CD8-positive, alpha-beta memory T cell (primary cell): Measurements from ENCODE around the gene MAST4. TPM values are rescaled to one million over a fixed set of nuclear protein-coding genes. Genes with fewer than 3 reads are reported as not detected.

Source experiments
- CTCF ChIA-PET: fragments of 350-600 bp; sonication (Branson Sonifier 250); formaldehyde crosslinking; loops from one replicate; lab custom pipeline; 2021; ENCODE audit warnings: antibody characterized with exemption; lab: Charles Lee
- POLR2A ChIA-PET: fragments of 350-600 bp; sonication (Branson Sonifier 250); formaldehyde crosslinking; loops from one replicate; lab custom pipeline; 2021; ENCODE audit warnings: antibody characterized with exemption; lab: Charles Lee
- DNase-seq, 5 donors: peaks; one replicate each; pipeline versions ENCODE4 v3.0.0 to v3.0.0-alpha.2; 2020 to 2022; ENCODE audit warnings: mixed read lengths in 1 of 5
- H3K27ac ChIP-seq: one replicate; pipeline ENCODE4 v1.7.0; 2013; ENCODE audit warnings: low read depth, mild to moderate bottlenecking, low read length, moderate library complexity
- H3K27me3 ChIP-seq: 2 replicates; pipeline ENCODE4 v1.7.0; 2013; ENCODE audit warnings: low read length, mild to moderate bottlenecking; ENCODE audit not compliant: insufficient read depth, poor library complexity, severe bottlenecking
- H3K36me3 ChIP-seq: 2 replicates; pipeline ENCODE4 v1.7.0; 2013; ENCODE audit warnings: mild to moderate bottlenecking, low read length, moderate library complexity; ENCODE audit not compliant: insufficient read depth
- H3K4me1 ChIP-seq: 2 replicates; pipeline ENCODE4 v1.7.0; 2013; ENCODE audit warnings: mild to moderate bottlenecking, low read length, moderate library complexity; ENCODE audit not compliant: insufficient read depth
- H3K4me3 ChIP-seq: 2 replicates; pipeline ENCODE4 v1.7.0; 2013; ENCODE audit warnings: mild to moderate bottlenecking, low read length
- H3K9me3 ChIP-seq: 2 replicates; pipeline ENCODE4 v1.7.0; 2013; ENCODE audit warnings: mild to moderate bottlenecking, low read length
- H3K27ac Mint-ChIP-seq, 8 donors: one replicate each; pipeline ENCODE4 v1.8.0; 2020 to 2021; ENCODE audit warnings: mixed read lengths in 8 of 8, mild to moderate bottlenecking in 6 of 8, inconsistent platforms in 3 of 8, moderate library complexity in 3 of 8
- H3K27me3 Mint-ChIP-seq, 2 donors: one replicate each; pipeline ENCODE4 v1.8.0; 2020 to 2021; ENCODE audit warnings: mixed read lengths in 2 of 2, mild to moderate bottlenecking in 1 of 2, moderate library complexity in 1 of 2
- H3K36me3 Mint-ChIP-seq, 3 donors: one replicate each; pipeline ENCODE4 v1.8.0; 2020 to 2021; ENCODE audit warnings: mixed read lengths in 3 of 3, inconsistent platforms in 1 of 3, mild to moderate bottlenecking in 1 of 3
- H3K4me1 Mint-ChIP-seq, 3 donors: one replicate each; pipeline ENCODE4 v1.8.0; 2020 to 2021; ENCODE audit warnings: mixed read lengths in 3 of 3, inconsistent platforms in 1 of 3, mild to moderate bottlenecking in 1 of 3
- H3K4me3 Mint-ChIP-seq, 7 donors: one replicate each; pipeline ENCODE4 v1.8.0; 2020 to 2021; ENCODE audit warnings: mixed read lengths in 7 of 7, mild to moderate bottlenecking in 6 of 7, moderate library complexity in 4 of 7, inconsistent platforms in 2 of 7
- H3K9me3 Mint-ChIP-seq, 5 donors: one replicate each; pipeline ENCODE4 v1.8.0; 2020 to 2022; ENCODE audit warnings: mixed read lengths in 5 of 5, mild to moderate bottlenecking in 3 of 5, moderate library complexity in 2 of 5, inconsistent platforms in 1 of 5
- polyA plus RNA-seq: library from polyadenylated mRNA; unstranded; fragments of 300-500 nt; fragmentation: Illumina TruSeq; gene quantifications from one replicate; pipeline ENCODE4 v1.2.3, GENCODE V29; 2021
- total RNA-seq, 2 experiments: library from RNA; stranded (reverse); gene quantifications; one replicate each; pipeline ENCODE4 v1.2.3, GENCODE V29; 2021

MAST4 gene
- total and polyA plus RNA-seq, 3 experiments from 2014 or later, result 5.0 to 7.2 (median 6.5) TPM

DNA sequence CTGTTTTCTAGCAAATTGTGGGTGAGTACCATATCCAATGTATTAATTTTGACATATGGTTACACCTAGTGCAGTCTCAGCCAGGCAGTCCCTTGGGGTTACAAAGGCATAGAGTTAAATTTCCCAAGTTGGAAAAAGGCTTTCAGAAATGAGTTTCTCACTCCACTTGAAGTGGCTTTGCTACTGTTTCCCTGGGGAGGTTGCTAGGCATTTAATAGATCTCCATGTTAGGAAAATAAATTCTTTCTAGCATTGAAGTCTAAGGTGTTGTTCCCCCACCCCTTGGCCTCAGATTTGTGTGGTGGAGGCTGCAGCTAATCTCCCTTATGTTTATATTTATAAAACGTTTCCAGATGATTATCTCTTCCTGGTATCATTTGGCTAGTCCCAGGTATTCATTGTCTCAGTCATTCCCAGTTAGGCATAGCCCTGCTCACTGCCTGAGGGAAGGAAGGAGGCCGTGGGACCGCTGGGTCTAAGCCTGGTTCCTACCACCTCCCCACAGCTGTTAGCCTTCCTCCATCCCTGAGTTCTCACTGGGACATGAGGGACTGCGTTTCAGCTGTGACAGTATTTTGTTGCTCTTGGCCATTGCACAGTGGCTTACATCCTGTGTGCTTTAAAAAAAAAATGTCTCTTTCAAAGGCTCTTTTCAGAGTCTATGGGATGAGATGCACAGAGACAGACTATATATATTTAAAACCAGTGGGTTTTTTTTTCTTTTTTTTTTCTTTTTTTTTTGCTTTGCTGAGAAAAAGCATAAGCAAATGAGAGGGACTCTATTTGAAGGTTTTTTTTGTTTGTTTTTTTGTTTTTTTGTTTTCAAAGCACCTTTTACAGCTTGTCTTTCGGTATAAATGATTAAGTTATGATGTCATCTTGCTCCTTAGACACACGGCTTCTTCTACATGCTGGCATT is 121.5 kb downstream of the MAST4 start:
- no peak overlapping the region for H3K4me3 ChIP-seq
- Mint-ChIP-seq H3K4me3 (no peak overlapping the region), H3K36me3 (peaks cover 0 to 1% (median 0%) of the 10 kb centered on the region in 3 donors), H3K9me3 (peaks cover 0 to 4% (median 3%) of the 10 kb centered on the region in 5 donors), H3K27ac (no peak overlapping the region), H3K4me1 (no peaks in the 10 kb centered on the region), H3K27me3 (peaks cover 7 to 21% of the 10 kb centered on the region in 2 donors)
- no peaks in the 10 kb centered on the region for H3K4me1 ChIP-seq
- peaks cover 3% of the 10 kb centered on the region for H3K27me3 ChIP-seq
- POLR2A ChIA-PET, result no interaction called here
- no peak for DNase-seq
- CTCF ChIA-PET, result no interaction called here
- H3K27ac ChIP-seq, result no peak overlapping the region
- H3K36me3 ChIP-seq, result no peaks in the 10 kb centered on the region
- no peaks in the 10 kb centered on the region for H3K9me3 ChIP-seq

DNA sequence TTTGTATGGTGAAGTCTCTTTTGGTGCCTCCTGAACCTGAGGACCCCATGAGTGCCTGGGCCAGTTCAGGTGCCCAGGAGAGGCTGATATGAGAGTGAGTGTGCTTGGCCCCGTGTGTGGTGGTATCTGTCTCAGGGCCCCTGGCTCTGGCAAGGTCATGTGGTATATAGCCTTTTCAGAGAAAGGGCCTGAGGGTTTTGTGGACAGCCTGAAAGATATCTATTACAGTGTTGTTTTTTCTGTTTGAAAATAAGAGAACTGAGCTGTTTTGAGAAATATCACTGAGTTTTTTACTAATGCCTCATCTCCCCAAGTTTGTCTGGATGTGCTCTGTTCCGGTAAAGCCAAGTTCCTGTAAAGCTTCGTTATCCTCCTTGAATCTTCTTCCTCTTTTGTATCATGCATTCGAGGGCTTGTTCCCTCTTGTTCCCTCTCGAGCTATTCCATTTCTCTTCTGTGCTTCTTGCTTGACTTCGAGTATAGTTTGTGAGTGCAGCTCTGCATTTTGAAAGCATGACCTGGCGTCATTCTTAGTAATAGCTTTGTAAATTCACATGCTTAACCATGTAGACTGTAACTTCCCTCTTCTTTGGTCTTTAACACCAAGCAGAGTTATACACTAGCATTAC is 122.3 kb downstream of the MAST4 start:
- no peak for DNase-seq
- Histone ChIP-seq H3K4me3 (no peak overlapping the region), H3K9me3 (no peaks in the 10 kb centered on the region), H3K36me3 (no peaks in the 10 kb centered on the region), H3K27ac (no peak overlapping the region), H3K27me3 (peaks cover 3% of the 10 kb centered on the region), H3K4me1 (no peaks in the 10 kb centered on the region)
- Mint-ChIP-seq H3K27me3 (peaks cover 7 to 27% of the 10 kb centered on the region in 2 donors), H3K9me3 (peaks cover 0 to 3% (median 0%) of the 10 kb centered on the region in 5 donors), H3K4me3 (no peak overlapping the region), H3K4me1 (no peaks in the 10 kb centered on the region), H3K27ac (no peak overlapping the region), H3K36me3 (peaks cover 0 to 1% (median 0%) of the 10 kb centered on the region in 3 donors)
- CTCF ChIA-PET, result no interaction called here
- POLR2A ChIA-PET, result no interaction called here

DNA sequence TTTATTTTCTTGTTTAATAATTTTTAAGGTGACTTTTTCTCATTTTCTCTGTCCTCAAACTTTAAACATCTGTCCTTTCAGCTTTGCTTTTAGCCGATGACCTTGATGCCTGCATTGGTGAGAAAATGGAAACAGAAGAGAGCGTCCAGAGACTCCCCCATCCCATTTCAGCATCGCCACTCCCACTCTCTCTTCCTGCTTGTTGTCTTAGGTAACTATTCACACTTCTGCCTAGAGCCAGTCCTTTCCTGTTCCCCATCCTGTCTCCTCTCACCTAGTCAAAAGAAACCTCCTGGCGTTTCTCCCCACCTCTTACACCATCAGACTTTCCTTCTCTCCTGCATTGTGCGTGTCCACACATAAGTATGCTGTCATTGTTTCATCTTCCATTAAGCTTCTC is 124.6 kb downstream of the MAST4 start:
- peaks cover 3 to 22% of the 10 kb centered on the region in 2 donors for H3K27me3 Mint-ChIP-seq
- H3K27ac Mint-ChIP-seq, result no peak overlapping the region
- no peaks in the 10 kb centered on the region for H3K9me3 Mint-ChIP-seq
- H3K36me3 Mint-ChIP-seq, result peaks cover 0 to 1% (median 0%) of the 10 kb centered on the region in 3 donors
- Histone ChIP-seq H3K9me3 (no peaks in the 10 kb centered on the region), H3K36me3 (no peaks in the 10 kb centered on the region), H3K4me1 (no peaks in the 10 kb centered on the region), H3K4me3 (no peak overlapping the region), H3K27ac (no peak overlapping the region), H3K27me3 (peaks cover 3% of the 10 kb centered on the region)
- ChIA-PET POLR2A (no interaction called here), CTCF (no interaction called here)
- no peak for DNase-seq
- no peak overlapping the region for H3K4me3 Mint-ChIP-seq
- no peaks in the 10 kb centered on the region for H3K4me1 Mint-ChIP-seq

GRCh38 chr5:66722686-66723085 is 126.5 kb downstream of the MAST4 start:
- H3K4me1 ChIP-seq, result no peaks in the 10 kb centered on the region
- H3K4me1 Mint-ChIP-seq, result no peaks in the 10 kb centered on the region
- H3K36me3 Mint-ChIP-seq, result peaks cover 0 to 1% (median 0%) of the 10 kb centered on the region in 3 donors
- H3K27me3 Mint-ChIP-seq, result peaks cover 7 to 22% of the 10 kb centered on the region in 2 donors
- no peaks in the 10 kb centered on the region for H3K9me3 Mint-ChIP-seq
- no peak for DNase-seq
- no peaks in the 10 kb centered on the region for H3K9me3 ChIP-seq
- no peak overlapping the region for H3K4me3 Mint-ChIP-seq
- no peak overlapping the region for H3K27ac Mint-ChIP-seq
- POLR2A ChIA-PET, result no interaction called here
- H3K27me3 ChIP-seq, result peaks cover 3% of the 10 kb centered on the region
- no peak overlapping the region for H3K4me3 ChIP-seq
- H3K27ac ChIP-seq, result no peak overlapping the region
- CTCF ChIA-PET, result no interaction called here
- no peaks in the 10 kb centered on the region for H3K36me3 ChIP-seq

- H3K4me1 Mint-ChIP-seq, result no peaks in the 10 kb centered on the region
- CTCF ChIA-PET, result no interaction called here
- H3K4me1 ChIP-seq, result no peaks in the 10 kb centered on the region
- no peak overlapping the region for H3K27ac Mint-ChIP-seq
- H3K27me3 ChIP-seq, result peaks cover 3% of the 10 kb centered on the region
- H3K9me3 ChIP-seq, result no peaks in the 10 kb centered on the region
- H3K9me3 Mint-ChIP-seq, result no peaks in the 10 kb centered on the region
- no peaks in the 10 kb centered on the region for H3K36me3 ChIP-seq
- no peak overlapping the region for H3K27ac ChIP-seq
- DNase-seq, result no peak
- POLR2A ChIA-PET, result no interaction called here
- peaks cover 0 to 1% (median 0%) of the 10 kb centered on the region in 3 donors for H3K36me3 Mint-ChIP-seq
- H3K27me3 Mint-ChIP-seq, result peaks cover 9 to 22% of the 10 kb centered on the region in 2 donors
- H3K4me3 Mint-ChIP-seq, result no peak overlapping the region
- no peak overlapping the region for H3K4me3 ChIP-seq
These were observed 128.4 kb downstream of the MAST4 start for GRCh38 chr5:66724349-66725139.

GRCh38 chr5:66727630-66728029 is 131.4 kb downstream of the MAST4 start:
- no peaks in the 10 kb centered on the region for H3K36me3 ChIP-seq
- Mint-ChIP-seq H3K27me3 (peaks cover 8 to 10% of the 10 kb centered on the region in 2 donors), H3K4me3 (no peak overlapping the region), H3K4me1 (no peaks in the 10 kb centered on the region), H3K9me3 (no peaks in the 10 kb centered on the region), H3K27ac (no peak overlapping the region), H3K36me3 (no peaks in the 10 kb centered on the region)
- H3K27ac ChIP-seq, result no peak overlapping the region
- no peaks in the 10 kb centered on the region for H3K27me3 ChIP-seq
- ChIA-PET POLR2A (no interaction called here), CTCF (no interaction called here)
- H3K9me3 ChIP-seq, result no peaks in the 10 kb centered on the region
- no peak for DNase-seq
- H3K4me1 ChIP-seq, result no peaks in the 10 kb centered on the region
- H3K4me3 ChIP-seq, result no peak overlapping the region

GRCh38 chr5:66728049-66728448 is 131.9 kb downstream of the MAST4 start:
- no peak for DNase-seq
- no peaks in the 10 kb centered on the region for H3K9me3 Mint-ChIP-seq
- ChIA-PET CTCF (no interaction called here), POLR2A (no interaction called here)
- no peaks in the 10 kb centered on the region for H3K4me1 ChIP-seq
- H3K9me3 ChIP-seq, result no peaks in the 10 kb centered on the region
- no peaks in the 10 kb centered on the region for H3K4me1 Mint-ChIP-seq
- H3K27me3 Mint-ChIP-seq, result peaks cover 7 to 12% of the 10 kb centered on the region in 2 donors
- no peaks in the 10 kb centered on the region for H3K36me3 Mint-ChIP-seq
- no peaks in the 10 kb centered on the region for H3K36me3 ChIP-seq
- no peaks in the 10 kb centered on the region for H3K27me3 ChIP-seq
- no peak overlapping the region for H3K4me3 ChIP-seq
- H3K27ac ChIP-seq, result no peak overlapping the region
- H3K27ac Mint-ChIP-seq, result no peak overlapping the region
- H3K4me3 Mint-ChIP-seq, result no peak overlapping the region

DNA sequence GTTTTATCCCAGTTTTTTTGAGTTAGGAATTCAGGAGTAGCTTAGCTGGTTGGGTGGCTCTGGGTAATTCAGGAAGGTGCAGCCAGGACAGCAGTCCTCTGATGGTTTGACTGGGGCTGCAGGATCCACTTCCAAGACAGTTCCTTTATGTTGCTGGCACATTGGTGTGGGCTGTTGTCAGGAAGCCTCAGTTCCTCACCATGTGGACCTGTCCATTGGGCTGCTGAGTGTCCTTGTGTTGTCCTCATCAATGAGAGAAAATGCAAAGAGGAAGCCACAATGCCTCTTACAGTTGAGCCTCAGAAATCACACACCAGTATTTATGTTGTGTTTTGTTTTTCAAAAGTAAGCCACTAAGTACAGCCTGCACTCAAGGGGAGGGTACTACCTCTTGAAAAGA is 140.9 kb downstream of the MAST4 start:
- Histone ChIP-seq H3K36me3 (no peaks in the 10 kb centered on the region), H3K4me3 (no peak overlapping the region), H3K27ac (no peak overlapping the region), H3K9me3 (no peaks in the 10 kb centered on the region), H3K27me3 (no peaks in the 10 kb centered on the region), H3K4me1 (no peaks in the 10 kb centered on the region)
- Mint-ChIP-seq H3K9me3 (no peaks in the 10 kb centered on the region), H3K4me3 (no peak overlapping the region), H3K4me1 (no peaks in the 10 kb centered on the region), H3K27ac (no peak overlapping the region), H3K27me3 (peaks cover 9 to 37% of the 10 kb centered on the region in 2 donors), H3K36me3 (no peaks in the 10 kb centered on the region)
- DNase-seq, result no peak
- ChIA-PET POLR2A (no interaction called here), CTCF (no interaction called here)
